B cell (primary cell): ENCODE measurements around the gene CST9.

Source experiments
- CTCF ChIP-seq: fragments of 200-600 bp; IDR thresholded peaks from one replicate; pipeline ENCODE4 v1.8.0; 2022; ENCODE audit warnings: antibody characterized with exemption, mild to moderate bottlenecking
- EZH2 ChIP-seq: IDR thresholded peaks from 2 replicates; pipeline ENCODE4 v1.6.1; 2012; ENCODE audit warnings: borderline replicate concordance, low read depth, mild to moderate bottlenecking, moderate library complexity, low read length; ENCODE audit not compliant: insufficient read depth, poor library complexity, severe bottlenecking

DNA sequence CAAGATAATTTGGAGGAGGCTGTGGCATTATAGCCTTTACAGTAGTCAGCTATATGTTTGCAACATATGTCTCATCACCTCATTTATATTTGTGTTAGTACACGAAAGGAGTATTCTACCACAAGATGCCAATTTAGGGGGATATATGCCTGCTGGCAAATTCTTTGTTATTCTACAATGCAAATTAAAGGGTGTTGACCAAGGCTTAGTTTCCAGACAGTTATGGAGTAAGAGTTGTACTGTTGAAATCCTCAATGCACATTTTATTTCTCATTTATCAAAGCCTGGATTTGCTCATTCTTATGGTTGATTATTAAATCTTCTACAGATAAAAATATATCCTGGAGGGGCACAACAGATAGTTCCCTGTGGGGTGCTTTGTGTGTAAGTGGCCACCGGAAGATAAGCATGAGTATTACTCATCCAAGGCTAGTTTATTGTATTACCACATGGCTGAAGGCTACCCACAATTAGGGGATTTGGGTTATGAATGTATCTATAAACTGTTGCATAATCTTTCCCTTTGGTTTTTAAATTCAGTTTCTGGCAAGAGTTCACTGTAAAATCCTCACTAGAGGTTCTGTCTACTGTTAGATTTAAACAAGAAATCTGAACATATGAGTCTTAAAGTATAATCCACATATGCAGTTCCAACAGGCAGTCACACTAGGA is 9.0 kb downstream of the CST9 start:
- TF ChIP-seq CTCF (no peak), EZH2 (no peak)
